CD14-positive monocyte (primary cell): ENCODE data around the gene CACNA1G. TPM values are rescaled to one million over a fixed set of nuclear protein-coding genes. Genes with fewer than 3 reads are reported as not detected.

Source experiments
- DNase-seq, 3 donors: peaks; one replicate each; pipeline ENCODE4 v3.0.0-alpha.2; 2011 to 2022
- H2AFZ ChIP-seq: 2 replicates; pipeline ENCODE4 v1.6.0; 2012; ENCODE audit warnings: mild to moderate bottlenecking, low read depth, low read length, inconsistent platforms; ENCODE audit not compliant: insufficient read depth, poor library complexity, severe bottlenecking
- H3K27ac ChIP-seq, 2 donors: 1 replicate in 1 of 2; 2 replicates in 1 of 2; pipeline ENCODE4 v1.5.1; 2012 to 2013; ENCODE audit warnings: low read length in 2 of 2, control low read depth in 1 of 2, inconsistent platforms in 1 of 2, low read depth in 1 of 2, mild to moderate bottlenecking in 1 of 2
- H3K27me3 ChIP-seq, 2 donors: one replicate each; pipeline versions ENCODE4 v1.6.0 to v1.6.1; 2011 to 2013; ENCODE audit warnings: low read length in 2 of 2; ENCODE audit not compliant: control insufficient read depth in 2 of 2, insufficient read depth in 2 of 2
- H3K36me3 ChIP-seq, 2 donors: replicated peaks in 1 of 2; 1 replicate in 1 of 2; 2 replicates in 1 of 2; pipeline versions ENCODE4 v1.5.1 to v1.6.1; 2012 to 2013; ENCODE audit warnings: low read length in 2 of 2, control low read depth in 1 of 2, inconsistent platforms in 1 of 2, mild to moderate bottlenecking in 1 of 2; ENCODE audit not compliant: insufficient read depth in 2 of 2, control insufficient read depth in 1 of 2
- H3K4me1 ChIP-seq, 2 donors: 1 replicate in 1 of 2; 2 replicates in 1 of 2; pipeline versions ENCODE4 v1.5.1 to v1.6.1; 2012 to 2013; ENCODE audit warnings: low read length in 2 of 2, control low read depth in 1 of 2, inconsistent platforms in 1 of 2, mild to moderate bottlenecking in 1 of 2, moderate library complexity in 1 of 2; ENCODE audit not compliant: insufficient read depth in 2 of 2, control insufficient read depth in 1 of 2
- H3K4me2 ChIP-seq: replicated peaks from 2 replicates; pipeline ENCODE3; 2012; ENCODE audit warnings: low read length, moderate library complexity, mild to moderate bottlenecking; ENCODE audit not compliant: poor library complexity, severe bottlenecking; ENCODE audit errors: extremely low read depth
- H3K4me3 ChIP-seq, 3 experiments: fragments of 200-600 bp in 1 of 3; sonication (generic) in 1 of 3; replicated peaks in 1 of 3; 1 replicate in 2 of 3; 2 replicates in 1 of 3; pipeline ENCODE4 v1.5.1; 2011 to 2013; ENCODE audit warnings: low read length in 3 of 3, mild to moderate bottlenecking in 3 of 3, control low read depth in 2 of 3, low read depth in 2 of 3, inconsistent platforms in 1 of 3, moderate library complexity in 1 of 3
- H3K79me2 ChIP-seq: 2 replicates; pipeline ENCODE4 v1.6.0; 2012; ENCODE audit warnings: mild to moderate bottlenecking, control low read depth, inconsistent platforms, low read length, moderate library complexity; ENCODE audit not compliant: insufficient read depth
- H3K9ac ChIP-seq: 2 replicates; pipeline ENCODE4 v1.6.0; 2017; ENCODE audit warnings: low read length, mild to moderate bottlenecking; ENCODE audit not compliant: insufficient read depth, poor library complexity, severe bottlenecking
- H3K9me3 ChIP-seq, 2 donors: replicated peaks in 1 of 2; 1 replicate in 1 of 2; 2 replicates in 1 of 2; pipeline versions ENCODE4 v1.5.1 to v1.6.1; 2012 to 2013; ENCODE audit warnings: low read length in 2 of 2, control low read depth in 1 of 2; ENCODE audit not compliant: control insufficient read depth in 1 of 2, insufficient read depth in 1 of 2
- H4K20me1 ChIP-seq: 2 replicates; pipeline ENCODE4 v1.6.0; 2012; ENCODE audit warnings: mild to moderate bottlenecking, low read length, control low read depth, moderate library complexity; ENCODE audit not compliant: insufficient read depth
- H3K27ac Mint-ChIP-seq, 7 donors: one replicate each; pipeline ENCODE4 v1.8.0; 2020; ENCODE audit warnings: mild to moderate bottlenecking in 7 of 7, mixed read lengths in 7 of 7, moderate library complexity in 6 of 7, inconsistent platforms in 2 of 7
- H3K27me3 Mint-ChIP-seq, 3 donors: one replicate each; pipeline ENCODE4 v1.8.0; 2021 to 2022; ENCODE audit warnings: low read depth in 3 of 3, mild to moderate bottlenecking in 3 of 3, mixed read lengths in 3 of 3, moderate library complexity in 3 of 3, inconsistent platforms in 1 of 3
- H3K36me3 Mint-ChIP-seq, 2 donors: one replicate each; pipeline ENCODE4 v1.8.0; 2020; ENCODE audit warnings: mixed read lengths in 2 of 2, inconsistent platforms in 1 of 2, mild to moderate bottlenecking in 1 of 2
- H3K4me1 Mint-ChIP-seq: one replicate; pipeline ENCODE4 v1.8.0; 2020; ENCODE audit warnings: mild to moderate bottlenecking, mixed read lengths
- H3K4me3 Mint-ChIP-seq, 2 donors: one replicate each; pipeline ENCODE4 v1.8.0; 2020; ENCODE audit warnings: mild to moderate bottlenecking in 2 of 2, mixed read lengths in 2 of 2, moderate library complexity in 1 of 2
- H3K9me3 Mint-ChIP-seq, 7 donors: one replicate each; pipeline ENCODE4 v1.8.0; 2020 to 2022; ENCODE audit warnings: mixed read lengths in 7 of 7, mild to moderate bottlenecking in 6 of 7, moderate library complexity in 6 of 7, inconsistent platforms in 2 of 7
- CTCF ChIP-seq: fragments of 200-600 bp; IDR thresholded peaks from one replicate; pipeline ENCODE4 v1.8.0; 2022; ENCODE audit warnings: antibody characterized with exemption, mild to moderate bottlenecking
- WGBS: methylation state at CpG from one replicate; pipeline ENCODE4 v1.1.5; 2013; ENCODE audit warnings: missing lambda C conversion rate; ENCODE audit not compliant: insufficient coverage; 5-methylcytosine and 5-hydroxymethylcytosine counted together
- intact Hi-C, 2 donors: fragments of 100-400 bp; cut with micrococcal nuclease; formaldehyde crosslinking; loops; one replicate each; pipeline versions ENCODE4 v1.15.0 to v1.15.1; 2023
- polyA plus RNA-seq, 3 donors: library from polyadenylated mRNA; depleted of rRNA in 1 of 3; unstranded in 2 of 3; stranded (reverse) in 1 of 3; fragments of 300-500 nt in 2 of 3; fragments of >200 nt in 1 of 3; fragmentation: Illumina TruSeq in 2 of 3; gene quantifications; 1 replicate in 2 of 3; 2 replicates in 1 of 3; pipeline ENCODE4 v1.2.3, GENCODE V29; 2012 to 2021

CACNA1G gene
- polyA plus RNA-seq, 3 donors: 0.03 TPM; not detected in 2

GRCh38 chr17:50547035-50547735 lies 13.3 kb upstream of the CACNA1G start, which contains the start of gene SPATA20:
Gene SPATA20, plus strand, starts transcription at chr17:50547174. Its CDS starts 35 bp downstream, at chr17:50547209.
- Histone ChIP-seq H3K4me3 (peak within 1 kb of the TSS; percentile 31 to 81 (median 46)), H3K79me2 (no peaks in the 10 kb centered on the region), H4K20me1 (no peaks in the 10 kb centered on the region), H3K4me2 (peak within 1 kb of the TSS; percentile 82), H3K9me3 (no peaks in the 10 kb centered on the region), H3K27ac (peak within 1 kb of the TSS in 1 of 2 donors; percentile 75), H3K36me3 (peaks cover 0 to 12% of the 10 kb centered on the region in 2 donors), H3K4me1 (peaks cover 23 to 28% of the 10 kb centered on the region in 2 donors), H2AFZ (peak within 1 kb of the TSS; percentile 91), H3K27me3 (no peaks in the 10 kb centered on the region), H3K9ac (peak within 1 kb of the TSS; percentile 80)
- peak; percentile 98 for TF ChIP-seq CTCF
- Mint-ChIP-seq H3K36me3 (peaks cover 0 to 7% of the 10 kb centered on the region in 2 donors), H3K4me1 (peaks cover 28% of the 10 kb centered on the region), H3K27ac (peak within 1 kb of the TSS; percentile 49 to 80 (median 66)), H3K27me3 (peaks cover 9 to 15% (median 14%) of the 10 kb centered on the region in 3 donors), H3K4me3 (peak within 1 kb of the TSS; percentile 73 to 86), H3K9me3 (no peaks in the 10 kb centered on the region)
- peak; percentile 85 to 93 (median 91) for DNase-seq
- intact Hi-C loops: loop anchor here (2.0 to 10.0 kb wide), 6 partner anchors 62 to 298 kb away; partner anchors contain the start of gene ANKRD40 (in 2 of the 2)
- WGBS: 3% methylated on average over 42 of the region's 42 CpGs

DNA sequence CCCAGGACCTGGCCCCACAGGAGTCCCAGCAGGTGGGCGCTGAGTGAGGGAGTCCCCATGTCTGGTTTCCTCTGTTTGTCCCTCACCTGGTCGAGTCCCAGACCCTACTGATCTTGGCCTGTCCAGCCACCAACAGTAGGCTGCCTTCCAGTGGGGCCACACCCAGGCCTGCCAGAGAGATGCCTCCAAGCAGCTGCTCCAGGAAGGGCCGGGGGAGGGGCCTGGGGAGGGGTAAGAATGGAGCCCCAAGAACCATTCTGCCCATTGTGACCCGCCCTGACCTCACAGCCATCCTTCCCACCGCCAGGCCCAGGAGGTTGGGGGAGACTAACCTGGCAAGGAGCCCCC lies 12.8 kb upstream of the CACNA1G start:
- Histone ChIP-seq H3K79me2 (no peaks in the 10 kb centered on the region), H3K27me3 (no peaks in the 10 kb centered on the region), H2AFZ (peak overlapping the region; percentile 91), H3K36me3 (peaks cover 0 to 12% of the 10 kb centered on the region in 2 donors), H3K9me3 (no peaks in the 10 kb centered on the region), H4K20me1 (no peaks in the 10 kb centered on the region), H3K4me2 (peak overlapping the region; percentile 82), H3K9ac (peak overlapping the region; percentile 80), H3K4me3 (peak overlapping the region in 1 of 3 experiments; percentile 81), H3K4me1 (peaks cover 18 to 23% of the 10 kb centered on the region in 2 donors), H3K27ac (peak overlapping the region in 1 of 2 donors; percentile 75)
- peak overlapping the region; percentile 73 to 86 for H3K4me3 Mint-ChIP-seq
- H3K4me1 Mint-ChIP-seq: peaks cover 23% of the 10 kb centered on the region
- peaks cover 0 to 7% of the 10 kb centered on the region in 2 donors for H3K36me3 Mint-ChIP-seq
- intact Hi-C loops: loop anchor here (2.0 to 10.0 kb wide), 6 partner anchors 63 to 297 kb away; partner anchors contain the start of gene ANKRD40 (in 2 of the 2)
- WGBS: 86% methylated on average over 2 of the region's 5 CpGs
- H3K9me3 Mint-ChIP-seq: no peaks in the 10 kb centered on the region
- TF ChIP-seq CTCF: no peak
- no peak for DNase-seq
- H3K27me3 Mint-ChIP-seq: peaks cover 9 to 15% (median 14%) of the 10 kb centered on the region in 3 donors
- H3K27ac Mint-ChIP-seq: peak overlapping the region in 3 of 7 donors; percentile 54 to 79 (median 65)
